H9 (cell line): ENCODE data around the gene SP3. TPM values are rescaled to one million over a fixed set of nuclear protein-coding genes. Genes with fewer than 3 reads are reported as not detected.

Source experiments
- DNase-seq: peaks from one replicate; pipeline ENCODE4 v3.0.0-alpha.2; 2017
- H2AFZ ChIP-seq: one replicate; pipeline ENCODE4 v1.6.1; 2013; ENCODE audit warnings: mild to moderate bottlenecking, low read length, control low read depth, moderate library complexity
- H2AK5ac ChIP-seq: 2 replicates; pipeline ENCODE4 v1.6.1; 2013; ENCODE audit warnings: low read length, control low read depth, mixed read lengths; ENCODE audit not compliant: insufficient read length
- H2BK120ac ChIP-seq: one replicate; pipeline ENCODE4 v1.6.1; 2013; ENCODE audit warnings: low read depth, mild to moderate bottlenecking, low read length, control low read depth, inconsistent platforms; ENCODE audit not compliant: poor library complexity, severe bottlenecking
- H2BK12ac ChIP-seq: 2 replicates; pipeline ENCODE4 v1.6.1; 2013; ENCODE audit warnings: low read length, control low read depth, mixed read lengths, low read depth; ENCODE audit not compliant: insufficient read length
- H2BK15ac ChIP-seq: 2 replicates; pipeline ENCODE4 v1.6.1; 2013; ENCODE audit warnings: low read depth, low read length, control low read depth
- H2BK20ac ChIP-seq: one replicate; pipeline ENCODE4 v1.6.1; 2013; ENCODE audit warnings: low read depth, mild to moderate bottlenecking, low read length, control low read depth, inconsistent platforms; ENCODE audit not compliant: poor library complexity, severe bottlenecking
- H2BK5ac ChIP-seq: 2 replicates; pipeline ENCODE4 v1.6.1; 2013; ENCODE audit warnings: low read length, control low read depth, mixed read lengths; ENCODE audit not compliant: insufficient read length
- H3K14ac ChIP-seq: 2 replicates; pipeline ENCODE4 v1.6.1; 2013; ENCODE audit warnings: low read length, control low read depth; ENCODE audit not compliant: insufficient read depth
- H3K18ac ChIP-seq: 2 replicates; pipeline ENCODE4 v1.6.1; 2013; ENCODE audit warnings: low read depth, mild to moderate bottlenecking, mixed read lengths, low read length, control low read depth; ENCODE audit not compliant: insufficient read length
- H3K23ac ChIP-seq: 2 replicates; pipeline ENCODE4 v1.6.1; 2013; ENCODE audit warnings: low read length, control low read depth, mixed read lengths, low read depth; ENCODE audit not compliant: insufficient read length
- H3K23me2 ChIP-seq: 2 replicates; pipeline ENCODE4 v1.6.1; 2013; ENCODE audit warnings: low read depth, mild to moderate bottlenecking, mixed read lengths, low read length, control low read depth; ENCODE audit not compliant: insufficient read length, poor library complexity, severe bottlenecking
- H3K27ac ChIP-seq: 2 replicates; pipeline ENCODE4 v1.5.1; 2013; ENCODE audit warnings: low read length, control low read depth, mixed read lengths, low read depth; ENCODE audit not compliant: insufficient read length
- H3K27me3 ChIP-seq: 2 replicates; pipeline ENCODE4 v1.6.1; 2013; ENCODE audit warnings: low read length, control low read depth, inconsistent platforms; ENCODE audit not compliant: insufficient read depth
- H3K4ac ChIP-seq: 2 replicates; pipeline ENCODE4 v1.6.1; 2013; ENCODE audit warnings: low read depth, mild to moderate bottlenecking, control low read depth, inconsistent platforms, low read length, moderate library complexity
- H3K4me1 ChIP-seq: 2 replicates; pipeline ENCODE4 v1.6.1; 2013; ENCODE audit warnings: low read length, control low read depth, inconsistent platforms; ENCODE audit not compliant: insufficient read depth
- H3K4me2 ChIP-seq: 2 replicates; pipeline ENCODE4 v1.6.1; 2013; ENCODE audit warnings: low read length, control low read depth, mixed read lengths; ENCODE audit not compliant: insufficient read length, insufficient read depth
- H3K56ac ChIP-seq: 2 replicates; pipeline ENCODE4 v1.6.1; 2013; ENCODE audit warnings: low read depth, mild to moderate bottlenecking, mixed read lengths, low read length, control low read depth; ENCODE audit not compliant: insufficient read length
- H3K79me1 ChIP-seq: 2 replicates; pipeline ENCODE4 v1.6.1; 2013; ENCODE audit warnings: low read depth, mild to moderate bottlenecking, moderate library complexity, low read length, control low read depth, inconsistent platforms; ENCODE audit not compliant: insufficient read depth, poor library complexity, severe bottlenecking
- H3K79me2 ChIP-seq: 2 replicates; pipeline ENCODE4 v1.6.1; 2013; ENCODE audit warnings: low read length, control low read depth, inconsistent platforms; ENCODE audit not compliant: insufficient read depth
- H3K9ac ChIP-seq: 2 replicates; pipeline ENCODE4 v1.6.1; 2013; ENCODE audit warnings: low read length, control low read depth, mixed read lengths; ENCODE audit not compliant: insufficient read length; ENCODE audit errors: extremely low read depth
- H3K9me3 ChIP-seq: one replicate; pipeline ENCODE4 v1.6.1; 2013; ENCODE audit warnings: low read depth, low read length, inconsistent platforms; ENCODE audit not compliant: control insufficient read depth
- H3T11ph ChIP-seq: one replicate; pipeline ENCODE4 v1.6.1; 2013; ENCODE audit warnings: mild to moderate bottlenecking, low read length, control low read depth, inconsistent platforms
- H4K20me1 ChIP-seq: one replicate; pipeline ENCODE4 v1.6.1; 2013; ENCODE audit not compliant: control insufficient read depth, insufficient read length, insufficient read depth
- H4K5ac ChIP-seq: 2 replicates; pipeline ENCODE4 v1.6.1; 2013; ENCODE audit warnings: low read depth, mild to moderate bottlenecking, mixed read lengths, low read length, control low read depth; ENCODE audit not compliant: insufficient read length
- H4K8ac ChIP-seq: replicated peaks from 2 replicates; pipeline ENCODE4 v1.6.1; 2013; ENCODE audit warnings: low read length, control low read depth, mixed read lengths, low read depth; ENCODE audit not compliant: insufficient read length
- H4K91ac ChIP-seq: 2 replicates; pipeline ENCODE4 v1.6.1; 2013; ENCODE audit warnings: low read depth, mild to moderate bottlenecking, moderate library complexity, mixed read lengths, low read length, control low read depth; ENCODE audit not compliant: insufficient read length
- H3K27ac Mint-ChIP-seq, 3 experiments: 2 replicates in 2 of 3; 3 replicates in 1 of 3; pipeline ENCODE4 v1.8.0; 2020 to 2021; ENCODE audit warnings: mixed read lengths in 3 of 3, mild to moderate bottlenecking in 1 of 3, moderate library complexity in 1 of 3
- H3K27me3 Mint-ChIP-seq: 2 replicates; pipeline ENCODE4 v1.8.0; 2021; ENCODE audit warnings: low read depth, mild to moderate bottlenecking, moderate library complexity, mixed read lengths
- H3K36me3 Mint-ChIP-seq, 3 experiments: 2 replicates in 2 of 3; 3 replicates in 1 of 3; pipeline ENCODE4 v1.8.0; 2020 to 2021; ENCODE audit warnings: low read depth in 3 of 3, mixed read lengths in 3 of 3; ENCODE audit not compliant: insufficient read depth in 1 of 3
- H3K4me1 Mint-ChIP-seq, 2 experiments: 2 replicates each; pipeline ENCODE4 v1.8.0; 2020; ENCODE audit warnings: mixed read lengths in 2 of 2
- H3K4me3 Mint-ChIP-seq, 2 experiments: 2 replicates in 1 of 2; 3 replicates in 1 of 2; pipeline ENCODE4 v1.8.0; 2020 to 2021; ENCODE audit warnings: mild to moderate bottlenecking in 2 of 2, mixed read lengths in 2 of 2, moderate library complexity in 1 of 2
- H3K9me3 Mint-ChIP-seq, 2 experiments: 2 replicates in 1 of 2; 3 replicates in 1 of 2; pipeline ENCODE4 v1.8.0; 2020; ENCODE audit warnings: mild to moderate bottlenecking in 2 of 2, mixed read lengths in 2 of 2, moderate library complexity in 1 of 2
- CTCF ChIP-seq: fragments of 200-600 bp; sonication (generic); conservative IDR thresholded peaks from 3 replicates; pipeline ENCODE4 v1.8.0; 2021; ENCODE audit warnings: antibody characterized with exemption, mild to moderate bottlenecking
- WGBS: extraction: QIAGEN DNeasy Blood & Tissue Kit; methylation state at CpG from one replicate; pipeline ENCODE4 v1.1.7; 2013; ENCODE audit warnings: missing lambda C conversion rate, low lambda C conversion rate, mixed read lengths; ENCODE audit not compliant: insufficient read length; ENCODE audit errors: extremely low coverage; 5-methylcytosine and 5-hydroxymethylcytosine counted together
- total RNA-seq: library from RNA; stranded (reverse); gene quantifications from 2 replicates; pipeline ENCODE4 v1.2.1, GENCODE V29; 2021

The SP3 gene
- total RNA-seq, 1 experiment from 2014 or later: 86.3 TPM

- no peak overlapping the region for H4K8ac ChIP-seq
- H4K91ac ChIP-seq: no peak overlapping the region
- H4K5ac ChIP-seq: no peak overlapping the region
- Mint-ChIP-seq H3K9me3 (no peaks in the 10 kb centered on the region), H3K4me1 (peaks cover 19 to 23% of the 10 kb centered on the region in 2 experiments), H3K27me3 (peaks cover 3% of the 10 kb centered on the region), H3K4me3 (no peak overlapping the region), H3K27ac (no peak overlapping the region; a peak in 1 of 7 replicates), H3K36me3 (no peaks in the 10 kb centered on the region; a peak in 1 of 7 replicates)
- H3K4ac ChIP-seq: no peak overlapping the region
- H2BK120ac ChIP-seq: no peak overlapping the region
- no peak overlapping the region for H2BK12ac ChIP-seq
- no peaks in the 10 kb centered on the region for H3K9me3 ChIP-seq
- H3K4me1 ChIP-seq: no peaks in the 10 kb centered on the region; the same call in 1 of the 2 replicates
- H2BK5ac ChIP-seq: no peak overlapping the region
- no peaks in the 10 kb centered on the region for H4K20me1 ChIP-seq
- no peak overlapping the region for H3T11ph ChIP-seq
- no peaks in the 10 kb centered on the region for H3K27me3 ChIP-seq
- no peak overlapping the region for H3K9ac ChIP-seq
- no peaks in the 10 kb centered on the region for H3K79me1 ChIP-seq
- H2AFZ ChIP-seq: no peak overlapping the region
- no peak for TF ChIP-seq CTCF
- WGBS: no CpG with 5 or more reads among the region's 12 CpGs
- H3K27ac ChIP-seq: no peak overlapping the region
- no peak overlapping the region for H3K56ac ChIP-seq
- no peak for DNase-seq
- H3K23ac ChIP-seq: no peak overlapping the region
- H3K23me2 ChIP-seq: no peaks in the 10 kb centered on the region
- H2AK5ac ChIP-seq: no peak overlapping the region
- H2BK20ac ChIP-seq: no peak overlapping the region
- H3K4me2 ChIP-seq: no peak overlapping the region
- no peaks in the 10 kb centered on the region; the same call in 1 of the 2 replicates for H3K79me2 ChIP-seq
- H2BK15ac ChIP-seq: no peak overlapping the region
- H3K14ac ChIP-seq: no peak overlapping the region
- no peak overlapping the region for H3K18ac ChIP-seq
These were observed 99.0 kb downstream of the SP3 start for GRCh38 chr2:173865971-173866873.
